MV-4-11 (cell line): ENCODE data around the gene STON1.
A peak's percentile ranks its signal among the peaks of the same experiment; 100 is the strongest.
"Not testable (repeated sequence)": the region's sequence is repeated elsewhere in the genome, so short reads cannot be mapped to it uniquely, and the experiment has no call there.

Experiments used
- DNase-seq: peaks from one replicate; lab custom pipeline; 2025; lab: John Stamatoyannopoulos, UW

The STON1 gene

DNA sequence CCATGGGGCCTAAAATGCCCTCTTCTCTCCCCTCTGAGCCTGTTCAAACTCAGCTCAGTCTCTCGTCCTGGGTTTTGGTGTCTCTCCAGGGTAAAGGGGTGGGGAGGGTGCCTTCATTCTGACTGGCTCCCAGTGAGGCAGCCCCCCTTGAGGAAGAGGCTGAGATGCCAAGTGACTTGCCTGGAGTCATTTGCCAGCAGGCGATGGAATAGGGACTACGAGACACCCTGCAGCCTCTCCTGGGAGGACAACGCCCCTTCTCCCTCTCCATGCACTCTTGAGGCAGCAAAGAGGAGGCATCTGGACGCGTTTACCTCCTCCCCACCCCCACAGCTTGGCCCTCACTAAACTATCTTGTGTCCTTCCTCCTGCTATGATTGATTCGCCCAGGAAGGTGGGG lies 760 bp upstream of the STON1 start:
- no peak for DNase-seq

DNA sequence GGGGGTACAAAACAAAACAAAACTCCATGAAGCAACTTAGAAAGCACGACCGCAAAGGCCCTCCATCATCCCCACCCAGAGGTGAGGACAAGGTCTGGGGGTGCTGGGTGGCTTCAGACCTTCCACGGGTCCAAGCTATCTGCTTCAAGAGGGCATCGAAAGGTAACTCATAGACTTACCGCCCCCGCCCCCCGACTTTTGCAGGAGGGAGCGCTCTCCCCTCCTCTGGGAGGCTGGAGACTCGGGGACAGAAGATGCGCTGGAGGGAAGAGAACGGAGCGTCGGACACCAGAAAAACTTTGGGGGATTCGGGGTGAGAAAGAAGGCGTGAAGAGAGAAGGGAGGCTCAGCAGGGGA lies 300 bp upstream of the STON1 start:
- DNase-seq, result no peak

GRCh38 chr2:48531141-48531648 lies 1.2 kb downstream of the STON1 start:
- peak; percentile 33 for DNase-seq

- DNase-seq, result no peak
Observed at GRCh38 chr2:48532174-48532573, 2.2 kb downstream of the STON1 start.

DNA sequence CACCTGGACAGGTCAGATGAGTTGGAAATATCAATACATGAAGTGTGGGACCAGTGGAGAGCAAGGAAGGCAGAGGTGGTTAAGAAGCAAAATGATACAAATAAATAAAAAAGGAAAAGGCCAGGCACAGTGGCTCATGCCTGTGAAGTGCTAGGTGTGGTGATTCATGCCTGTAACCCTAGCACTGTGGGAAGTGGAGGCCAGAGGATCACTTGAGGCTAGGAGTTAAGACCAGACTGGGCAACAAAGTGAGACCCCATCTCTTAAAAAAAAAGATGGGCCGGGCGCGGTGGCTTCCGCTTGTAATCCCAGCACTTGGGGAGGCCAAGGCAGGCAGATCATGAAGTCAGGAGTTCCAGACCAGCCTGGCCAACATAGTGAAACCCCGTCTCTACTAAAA lies 2.9 kb downstream of the STON1 start:
- DNase-seq, result no peak

- no peak for DNase-seq
Observed at GRCh38 chr2:48534781-48535180, 4.8 kb downstream of the STON1 start.

- DNase-seq, result no peak
Observed at GRCh38 chr2:48540237-48540935, 10.4 kb downstream of the STON1 start.

DNA sequence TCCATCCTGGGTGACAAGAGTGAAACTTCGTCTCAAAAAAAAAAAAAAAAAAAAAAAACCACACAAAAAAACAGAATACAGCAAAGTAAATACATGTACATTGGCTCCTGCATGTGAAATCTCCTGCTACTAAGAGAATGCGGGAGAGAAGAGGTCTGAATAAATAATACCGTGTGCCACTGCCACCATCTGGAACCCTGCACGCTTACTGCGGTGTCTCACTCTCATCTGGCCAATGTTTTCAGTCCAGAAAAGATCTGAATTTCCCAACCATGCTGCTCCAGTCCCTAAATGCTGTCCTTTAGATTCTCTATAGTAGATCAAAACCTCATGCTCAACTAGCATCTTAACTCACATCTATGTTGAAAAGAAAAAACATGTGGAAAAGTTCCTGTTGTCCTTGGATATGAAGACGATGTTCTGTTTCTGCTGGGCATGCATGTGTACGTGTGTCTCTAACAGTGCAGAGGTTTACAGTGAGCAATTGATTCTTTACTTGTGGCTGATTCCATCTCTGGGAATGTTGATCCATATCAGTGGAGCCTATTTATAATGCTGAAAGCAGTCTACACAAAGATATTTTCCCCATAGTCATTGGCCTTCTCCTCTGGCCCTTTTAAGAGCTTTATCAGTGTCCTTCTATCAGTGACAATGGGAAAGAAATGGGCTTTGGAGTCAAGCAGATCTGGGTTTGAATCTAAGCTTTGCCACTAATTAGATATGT lies 11.9 kb downstream of the STON1 start:
- no peak for DNase-seq

DNA sequence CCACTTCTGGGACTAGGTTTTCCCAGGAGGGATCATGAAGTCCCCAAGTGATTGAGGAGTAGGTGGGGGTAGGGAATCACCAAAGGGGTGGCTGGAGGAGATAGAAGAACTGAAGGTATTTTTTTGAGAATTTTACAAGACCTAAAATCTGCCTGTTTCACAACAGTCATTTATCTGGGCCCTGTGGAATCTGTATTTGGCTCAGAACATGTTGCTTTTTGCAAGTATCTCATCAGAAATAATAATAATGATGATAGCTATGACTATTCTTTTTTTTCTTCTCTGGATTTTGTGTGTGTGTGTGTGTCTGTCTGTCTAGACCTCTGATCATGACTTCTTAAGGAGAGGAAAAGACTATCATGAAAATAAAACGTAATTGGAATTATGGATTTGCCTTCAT lies 13.9 kb downstream of the STON1 start:
- DNase-seq, result no peak

- no peak for DNase-seq
Observed at GRCh38 chr2:48545244-48545643, 15.3 kb downstream of the STON1 start.

DNA sequence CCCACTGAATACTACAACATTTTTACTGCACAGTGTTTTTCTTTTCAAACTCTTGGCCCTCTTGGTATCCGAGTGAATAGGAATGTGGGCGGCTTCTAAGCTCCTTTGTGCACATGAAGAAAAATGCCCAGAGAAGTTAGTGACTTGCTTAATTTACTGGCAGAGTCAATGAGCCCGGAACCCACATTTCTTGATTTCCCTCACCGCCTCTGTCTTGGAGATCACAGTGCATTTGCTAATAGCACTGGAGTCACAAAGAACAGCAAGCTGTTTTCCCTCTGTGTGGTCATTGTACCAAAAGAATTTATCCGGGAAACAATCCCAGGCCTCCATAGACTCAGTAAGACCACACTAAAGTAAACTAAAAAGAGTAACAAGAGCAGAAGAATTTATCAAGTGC lies 18.9 kb downstream of the STON1 start:
- DNase-seq, result no peak

GRCh38 chr2:48549972-48550371 lies 20.0 kb downstream of the STON1 start:
- DNase-seq, result no peak

DNA sequence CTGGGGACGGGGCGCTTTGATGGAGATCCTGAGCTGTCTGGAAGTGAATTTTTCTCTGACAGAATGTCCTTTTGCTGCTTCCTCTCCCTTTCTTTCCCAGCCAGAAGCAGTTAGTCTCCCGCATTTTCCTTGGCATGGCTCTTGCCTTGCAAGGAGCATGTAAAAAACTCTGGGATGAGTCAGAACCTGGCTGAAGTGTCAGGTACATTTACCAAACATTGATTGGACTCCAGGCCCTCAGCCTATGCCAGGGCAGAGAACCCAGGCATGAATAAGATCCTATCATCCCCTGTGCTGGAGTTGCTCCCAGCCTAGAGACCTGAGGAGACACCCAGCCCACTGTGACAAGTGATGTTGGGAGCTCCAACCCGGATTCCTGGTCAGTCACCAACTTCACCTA lies 21.6 kb downstream of the STON1 start:
- DNase-seq, result no peak

GRCh38 chr2:48555071-48555470 lies 25.1 kb downstream of the STON1 start:
- not testable (repeated sequence) for DNase-seq

DNA sequence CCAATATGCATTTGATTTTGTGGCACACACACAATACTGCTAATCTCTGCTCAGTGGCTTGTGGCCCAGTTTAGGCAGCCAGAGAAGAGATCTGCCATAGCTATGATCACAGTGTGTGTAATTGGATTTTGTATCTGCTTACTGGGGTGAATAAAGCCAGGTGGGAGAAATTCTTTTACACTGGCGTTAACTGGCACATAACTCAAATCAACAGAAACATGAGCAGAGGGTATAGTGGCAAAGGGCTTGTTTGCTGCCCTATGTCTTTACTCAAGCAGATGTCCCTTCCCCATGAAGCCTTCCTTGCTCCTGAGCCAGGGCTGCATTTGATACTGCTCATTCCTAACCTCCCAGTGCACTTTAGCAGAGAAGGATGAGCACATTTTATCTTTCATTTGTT lies 28.5 kb downstream of the STON1 start:
- DNase-seq, result no peak

- no peak for DNase-seq
Observed at GRCh38 chr2:48560546-48561209, 30.7 kb downstream of the STON1 start.

DNA sequence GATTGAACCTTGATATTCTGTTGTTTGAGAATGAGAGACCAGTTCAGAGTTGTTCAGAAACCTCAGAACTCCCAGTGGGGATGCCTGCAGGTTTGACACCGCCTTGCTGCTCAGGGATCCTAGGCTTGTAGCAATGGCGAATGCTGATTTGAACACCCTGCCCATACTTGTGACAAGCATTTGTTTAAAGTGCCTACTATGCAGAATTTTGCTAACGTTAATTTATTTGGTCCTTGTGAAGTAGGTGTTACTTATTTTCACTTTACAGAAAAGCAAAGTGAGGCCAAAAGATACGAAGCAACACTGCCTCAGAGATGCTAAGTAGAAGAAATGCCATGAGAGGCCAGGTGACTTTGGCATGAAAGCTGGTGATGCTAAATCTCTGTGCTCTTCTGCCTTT lies 32.3 kb downstream of the STON1 start:
- no peak for DNase-seq

GRCh38 chr2:48566592-48567310 lies 36.8 kb downstream of the STON1 start:
- no peak for DNase-seq

- no peak for DNase-seq
Observed at GRCh38 chr2:48567671-48568070, 37.7 kb downstream of the STON1 start.

- peak; percentile 60 for DNase-seq
Observed at GRCh38 chr2:48568547-48568946, 38.6 kb downstream of the STON1 start.

GRCh38 chr2:48569433-48569832 lies 39.5 kb downstream of the STON1 start:
- DNase-seq, result no peak

DNA sequence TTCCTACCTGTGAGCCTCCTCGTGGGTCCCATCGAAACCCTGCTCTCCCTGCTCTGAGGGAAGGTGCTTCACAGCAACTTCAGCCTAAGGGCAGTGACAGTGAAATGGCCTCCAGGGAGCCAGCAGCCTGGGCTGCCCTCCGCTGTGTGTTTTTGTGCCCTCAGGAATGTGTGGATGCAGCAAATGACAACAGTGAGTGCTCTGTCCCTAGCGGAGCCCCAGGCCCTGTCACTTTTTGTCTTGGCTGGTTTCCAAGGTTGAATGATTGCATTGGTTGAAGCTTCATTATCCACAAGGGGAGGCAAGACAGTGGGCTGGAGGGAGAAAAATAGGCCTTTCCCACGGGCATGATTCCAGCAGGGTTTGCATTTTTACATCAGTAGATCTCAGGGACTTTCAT lies 42.9 kb downstream of the STON1 start:
- no peak for DNase-seq
